Measurements from ENCODE around the gene TOP2B. TPM values are rescaled to one million over a fixed set of nuclear protein-coding genes. Genes with fewer than 3 reads are reported as not detected.

The TOP2B gene
- total and polyA plus RNA-seq, 9 of the 15 experiments (the other 6 are each of a cell fraction or from before 2014, with no cell fraction given): 45.3 to 186 (median 134) TPM

GRCh38 chr3:25648107-25648535 lies 16.6 kb downstream of the TOP2B start (continued):
- TF ChIP-seq ZNF766 (CRISPR knock-in tag; conservative IDR thresholded peaks at IDR 0.05) (no peak), CHAMP1 (IDR thresholded peaks at IDR 0.05) (0 out of 2 replicates have a peak, but pooled peaks have one; percentile 7), CTCF (IDR thresholded peaks at IDR 0.05 in 2 of 3, conservative IDR thresholded peaks at IDR 0.05 in 1 of 3; ENCODE audit: insufficient read depth in 2 of 3, low read depth in 1 of 3, low read length in 3 of 3) (peak; percentile 95 to 98 (median 96)), ZNF507 (tag; conservative IDR thresholded peaks at IDR 0.05) (no peak), SETDB1 (IDR thresholded peaks at IDR 0.05; ENCODE audit: low read length) (no peak), TOE1 (IDR thresholded peaks at IDR 0.05; ENCODE audit: borderline replicate concordance) (0 out of 2 replicates have a peak, but pooled peaks have one; percentile 36), TOE1 (CRISPR knock-in tag; IDR thresholded peaks at IDR 0.05; ENCODE audit: borderline replicate concordance, low read depth) (no peak), JUND (IDR thresholded peaks at IDR 0.05; ENCODE audit: borderline replicate concordance, low read depth, low read length) (peak; percentile 24; the same call in 1 of the 2 replicates), JUND (tag; IDR thresholded peaks at IDR 0.05; ENCODE audit: borderline replicate concordance, low read depth, low read length) (no peak; the same call in 2 of the 3 replicates), NR2C1 (IDR thresholded peaks at IDR 0.05) (no peak), NR2C1 (tag; IDR thresholded peaks at IDR 0.05) (no peak), ERF (CRISPR knock-in tag; IDR thresholded peaks at IDR 0.05) (no peak), RAD21 (CRISPR knock-in tag; conservative IDR thresholded peaks at IDR 0.05 in 1 of 2, IDR thresholded peaks at IDR 0.05 in 1 of 2) (peak; percentile 80 to 95), MLLT1 (IDR thresholded peaks at IDR 0.05) (0 out of 4 replicates have a peak, but pooled peaks of 1 of the 2 experiments have one; percentile 19), ZNF57 (CRISPR knock-in tag; IDR thresholded peaks at IDR 0.05) (no peak), BHLHE40 (IDR thresholded peaks at IDR 0.05; ENCODE audit: low read length) (peak; percentile 92), KDM2B (CRISPR knock-in tag; IDR thresholded peaks at IDR 0.05) (no peak), HCFC1 (IDR thresholded peaks at IDR 0.05; ENCODE audit: low read depth, low read length) (peak; percentile 37; the same call in 1 of the 2 replicates), GATA2 (CRISPR knock-in tag; IDR thresholded peaks at IDR 0.05) (no peak), MTA1 (IDR thresholded peaks at IDR 0.05; ENCODE audit: borderline replicate concordance) (no peak), ELF2 (CRISPR knock-in tag; IDR thresholded peaks at IDR 0.05) (no peak), PURB (CRISPR knock-in tag; IDR thresholded peaks at IDR 0.05; ENCODE audit: low read depth) (no peak), NEUROD1 (IDR thresholded peaks at IDR 0.05; ENCODE audit: borderline replicate concordance, low read depth, low read length, partially characterized antibody) (no peak), SMARCE1 (IDR thresholded peaks at IDR 0.05) (no peak), SUPT5H (IDR thresholded peaks at IDR 0.05) (no peak), NFXL1 (CRISPR knock-in tag; IDR thresholded peaks at IDR 0.05) (no peak)
